K562 treated with DMSO at 1 percent for 4 hours (cell line): ENCODE results near the gene MACF1. TPM values are rescaled to one million over a fixed set of nuclear protein-coding genes. Genes with fewer than 3 reads are reported as not detected.

Source experiments
- total RNA-seq: library from RNA; unstranded; fragments of 300-600 nt; gene quantifications from 2 replicates; pipeline ENCODE4 v1.2.3, GENCODE V29; 2022; ENCODE audit not compliant: insufficient read depth

MACF1 gene
- total RNA-seq: 75.6 and 104 TPM in 2 replicates

DNA sequence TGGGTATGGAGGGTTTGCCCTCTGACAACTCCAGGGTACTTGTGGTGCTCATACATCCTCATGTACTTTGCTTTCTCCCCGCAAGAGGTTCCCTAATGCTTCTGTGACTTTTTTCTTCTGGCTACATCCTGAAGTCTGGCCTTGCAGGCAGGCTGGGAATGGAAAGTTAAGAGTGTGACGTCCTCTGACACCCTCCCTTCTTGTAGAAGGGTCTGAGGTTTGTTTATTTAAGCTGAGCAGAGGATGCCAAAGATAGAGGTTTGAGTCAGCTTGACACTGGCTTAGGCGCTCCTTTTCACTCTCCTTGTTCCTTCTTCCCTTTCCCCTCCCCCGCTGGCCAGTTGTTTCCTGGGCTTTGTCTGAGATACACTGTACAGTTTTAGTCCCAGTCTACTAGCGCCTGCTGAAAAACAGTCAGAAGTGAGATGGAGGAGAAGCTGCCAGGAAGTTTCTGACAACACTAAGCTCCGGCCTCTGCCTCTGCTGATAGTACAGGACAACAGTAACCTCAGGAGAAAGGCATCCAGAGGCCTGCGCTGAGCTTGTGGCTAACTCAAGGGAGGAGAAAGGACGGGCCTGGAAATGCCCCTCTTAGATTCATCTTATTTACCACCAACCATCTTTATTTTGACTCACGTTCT is at the start of gene MACF1:
TSS of gene MACF1 (plus strand) at position 255 of the 641 bp plus-strand sequence. CDS start at position 583, 328 bp downstream.

GRCh38 chr1:39491146-39491921 is 286.8 kb downstream of the MACF1 start, which contains the start of gene BMP8A:
BMP8A (plus strand) TSS chr1:39491636; CDS start chr1:39491992, 356 bp downstream.

Other genes with a start within 250 kb of the MACF1 start
- 85.4 and 102 TPM in 2 replicates for gene AKIRIN1, start 213.4 kb upstream of the MACF1 start, total RNA-seq
- 507 and 538 TPM in 2 replicates for gene NDUFS5, start 178.3 kb upstream of the MACF1 start, total RNA-seq